Kidney tubule cell (primary cell): Measurements from ENCODE around the gene RBM33.

Experiments
- DNase-seq: peaks from one replicate; pipeline ENCODE4 v3.0.0-alpha.2; 2018; ENCODE audit warnings: low spot score

Gene RBM33

DNA sequence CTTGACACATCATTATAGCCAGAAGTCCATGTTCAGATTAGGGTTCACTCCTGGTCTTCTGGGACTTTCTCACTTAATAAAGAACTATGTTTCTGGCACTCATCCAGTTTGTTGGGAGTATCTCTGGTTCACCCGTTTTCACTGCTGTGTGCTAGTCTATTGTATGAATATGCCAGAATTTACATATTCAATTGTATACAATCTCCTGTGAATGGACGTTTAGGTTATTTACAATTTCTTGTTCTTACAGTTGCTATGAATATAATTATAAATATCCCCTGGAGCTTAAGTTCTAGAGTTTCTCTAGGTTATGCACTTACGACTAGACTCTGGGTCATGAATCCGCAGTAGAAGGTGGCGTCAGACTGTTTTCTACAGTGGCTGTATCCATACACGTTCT lies 20.0 kb upstream of the RBM33 start:
- DNase-seq, result no peak

DNA sequence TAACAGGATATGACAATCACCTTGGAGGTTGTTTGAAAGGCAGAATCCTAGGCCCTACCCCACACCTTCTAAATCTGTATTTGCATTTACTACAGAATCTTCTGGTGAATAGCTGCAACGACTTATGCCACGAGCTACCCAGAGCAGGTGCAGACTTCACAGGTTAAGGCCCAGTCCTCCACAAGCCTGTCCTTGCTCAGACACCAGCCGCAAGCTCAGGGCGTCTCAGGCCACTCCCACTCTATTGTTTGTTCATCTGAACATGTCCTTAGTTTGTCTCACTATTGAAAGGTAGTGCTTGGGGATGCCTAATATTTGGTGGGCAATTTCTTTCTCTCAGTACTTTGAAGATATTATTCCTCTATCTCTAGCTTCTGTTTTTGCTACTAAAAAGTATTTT lies 18.9 kb upstream of the RBM33 start:
- no peak for DNase-seq

DNA sequence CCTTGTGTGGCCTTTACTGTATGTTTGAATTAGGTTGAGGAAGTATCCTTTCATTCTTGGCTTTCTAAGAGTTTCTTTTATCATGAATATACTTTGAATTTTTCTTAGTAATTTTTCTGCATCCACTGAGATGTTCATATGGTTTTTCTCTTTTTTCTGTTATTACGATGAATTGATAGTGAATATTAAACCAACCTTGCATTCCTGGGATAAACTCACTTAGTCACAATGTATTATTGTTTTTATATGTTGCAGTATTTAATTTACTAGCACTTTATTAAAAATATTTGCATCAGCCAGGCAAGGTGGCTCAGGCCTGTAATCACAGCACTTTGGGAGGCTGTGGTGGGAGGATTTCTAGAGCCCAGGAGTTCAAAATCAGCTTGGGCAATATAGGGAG lies 15.3 kb upstream of the RBM33 start:
- no peak for DNase-seq

DNA sequence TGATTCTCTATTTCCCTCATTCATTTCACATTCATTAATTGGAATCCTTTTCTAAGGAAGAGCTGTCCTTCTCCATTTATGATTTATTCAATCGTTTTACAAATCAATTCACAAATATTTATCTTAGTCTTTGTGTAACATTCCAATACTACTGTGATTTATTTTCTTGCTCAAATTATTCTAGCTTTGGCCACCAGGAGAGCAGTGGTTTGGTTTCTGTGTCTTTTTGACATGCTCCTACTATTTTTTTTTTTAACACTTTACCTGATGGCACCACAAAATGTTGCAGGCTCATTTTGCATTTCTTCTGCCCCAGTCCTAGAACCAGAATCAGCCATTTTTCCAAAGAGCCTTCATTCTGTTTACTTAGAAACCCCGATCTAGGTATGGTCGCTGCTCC lies 13.3 kb upstream of the RBM33 start:
- DNase-seq, result no peak

DNA sequence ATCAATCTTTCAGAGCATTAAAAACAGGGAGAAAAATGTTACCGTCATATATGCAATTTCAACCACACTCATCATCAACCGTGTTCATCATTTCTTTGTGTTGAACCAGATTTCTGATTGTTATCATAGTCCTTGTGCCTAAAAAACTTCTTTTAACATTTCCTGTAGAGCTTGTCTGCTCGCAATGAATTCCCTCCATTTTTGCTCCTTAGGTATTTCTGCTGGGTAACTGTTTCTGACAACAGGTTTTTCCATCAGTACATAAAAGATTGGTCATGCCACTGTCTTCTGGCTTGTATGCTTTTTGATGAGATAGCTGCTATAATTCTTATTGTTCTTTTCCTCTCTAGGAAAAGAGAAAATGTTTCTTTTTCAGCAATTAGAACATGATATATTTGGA lies 8.6 kb upstream of the RBM33 start:
- no peak for DNase-seq

DNA sequence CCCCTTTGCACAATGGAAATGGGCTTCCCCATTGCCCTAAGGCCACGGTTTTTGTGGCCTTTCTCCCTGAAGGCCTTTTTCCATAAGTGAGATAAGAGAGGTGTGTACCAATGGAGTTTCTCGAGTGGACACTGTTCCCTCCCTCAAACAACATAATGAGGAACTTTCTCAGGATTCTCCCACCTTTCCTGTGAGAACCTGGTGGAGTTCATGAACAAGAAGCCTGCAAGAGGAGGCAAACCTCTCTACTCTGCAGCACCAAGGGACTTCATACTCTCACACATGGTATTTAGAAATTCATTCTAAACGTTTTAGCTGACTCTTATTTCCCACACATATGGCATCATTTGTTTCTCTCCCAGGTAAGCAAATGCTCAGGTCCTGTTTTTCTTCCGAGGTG lies 7.3 kb upstream of the RBM33 start:
- DNase-seq, result no peak

DNA sequence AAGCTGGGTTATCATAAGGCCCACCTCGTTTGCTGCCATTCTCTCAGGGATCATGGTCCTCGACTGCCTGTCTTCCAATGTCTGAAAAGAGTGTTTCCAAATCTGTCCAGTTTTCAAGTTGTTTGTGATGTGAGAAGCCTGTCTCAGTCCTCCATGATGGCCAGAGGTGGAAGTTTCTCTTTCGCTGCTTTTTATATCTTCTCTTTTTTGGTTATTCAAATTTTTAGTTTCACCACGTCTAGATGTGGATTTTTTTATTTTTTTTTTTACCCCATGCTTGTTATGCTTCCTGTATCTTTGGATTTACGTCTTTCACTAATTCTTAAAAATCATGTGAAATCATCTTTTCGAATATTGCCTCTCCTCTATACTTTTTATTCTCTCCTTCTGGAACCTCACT lies 6.1 kb upstream of the RBM33 start:
- DNase-seq, result no peak

DNA sequence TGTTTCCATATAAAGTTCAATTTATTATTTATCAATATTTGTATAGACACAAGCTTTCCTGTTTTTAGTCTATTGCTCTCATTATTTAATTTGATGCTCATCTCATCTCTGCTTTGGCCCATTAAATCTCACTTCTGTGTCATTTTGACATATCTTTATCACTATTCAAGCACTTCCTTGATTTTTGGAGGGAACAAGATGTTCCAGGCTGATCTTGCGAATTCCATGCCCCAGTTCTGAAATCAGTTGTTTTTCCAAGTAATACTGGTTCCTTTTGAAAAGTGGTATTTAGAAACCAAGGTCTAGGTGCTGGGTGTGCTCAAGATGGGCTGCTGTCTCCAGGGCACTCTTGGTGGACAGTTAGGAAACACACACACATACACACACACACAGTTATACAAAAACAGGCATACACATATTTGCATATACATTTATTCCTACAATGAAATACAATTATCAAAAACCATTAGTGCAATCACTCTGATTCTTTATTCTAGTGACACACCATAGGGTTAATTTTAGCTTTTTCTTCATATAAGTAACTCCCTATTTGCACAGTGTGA lies 4.4 kb upstream of the RBM33 start:
- no peak for DNase-seq

DNA sequence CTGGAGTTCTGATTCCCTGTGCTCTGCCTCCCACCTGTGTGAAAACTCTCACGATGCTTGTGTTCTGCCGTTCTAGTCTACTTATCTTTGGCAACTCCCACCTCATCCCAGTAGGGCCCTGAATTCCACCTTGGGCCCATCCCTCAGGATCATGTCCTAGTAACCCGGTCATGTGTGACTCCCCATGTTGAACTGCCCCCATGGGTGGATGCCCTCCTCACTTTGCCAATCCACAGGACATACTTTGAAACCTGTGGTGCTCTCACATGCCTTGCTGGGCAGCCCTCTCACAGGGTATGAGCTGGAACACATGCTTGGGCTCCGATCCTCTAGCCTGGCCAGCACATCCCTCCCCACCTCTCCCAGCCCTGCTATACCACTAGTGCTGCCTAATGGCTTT lies 3.8 kb upstream of the RBM33 start:
- no peak for DNase-seq

DNA sequence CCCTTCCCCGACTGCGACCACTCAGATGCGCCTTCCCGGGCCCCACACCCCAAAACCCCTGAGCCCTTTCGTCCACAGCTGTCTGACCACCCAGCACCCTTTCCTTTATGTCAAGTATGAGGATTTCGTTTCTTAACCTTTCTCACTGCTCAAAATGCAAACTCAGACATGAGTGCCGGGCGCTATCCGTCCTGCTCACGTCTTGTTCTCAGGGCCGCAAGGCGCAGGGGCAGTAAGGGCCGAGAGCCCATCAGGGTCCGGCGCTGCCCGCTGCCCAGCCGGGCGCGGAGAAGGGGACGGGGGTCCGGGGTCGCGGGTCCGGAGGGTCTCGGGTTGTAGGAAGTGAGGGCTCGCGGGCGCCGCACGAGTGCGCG lies 670 bp upstream of the RBM33 start:
- DNase-seq, result no peak

DNA sequence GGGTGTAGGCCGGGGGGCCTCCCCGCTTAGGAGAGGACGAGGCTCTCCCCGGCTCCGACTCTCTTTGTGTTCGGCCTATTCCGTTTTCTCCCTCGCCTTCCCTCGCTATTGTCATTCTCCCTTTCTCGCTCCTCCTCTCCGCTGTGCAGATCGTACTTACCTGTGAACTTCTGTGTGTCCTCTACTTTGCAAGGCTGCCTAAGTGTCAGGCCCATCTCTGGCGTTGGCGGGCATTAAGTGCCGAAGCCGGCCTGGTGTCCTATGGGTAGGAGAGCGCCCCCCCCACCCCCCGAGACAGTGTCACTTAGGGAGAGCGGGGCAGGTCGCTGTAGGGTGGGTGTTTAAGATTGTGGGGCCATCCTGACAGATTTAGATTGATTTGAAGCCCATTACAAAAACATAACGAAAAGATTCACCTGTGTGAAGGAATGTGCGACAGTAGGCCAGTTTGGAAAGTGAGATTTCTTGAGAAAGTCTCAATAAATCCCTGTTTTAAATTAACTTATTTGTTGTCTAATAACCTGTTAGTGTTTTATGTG lies 579 bp downstream of the RBM33 start:
- DNase-seq, result peak; percentile 34

DNA sequence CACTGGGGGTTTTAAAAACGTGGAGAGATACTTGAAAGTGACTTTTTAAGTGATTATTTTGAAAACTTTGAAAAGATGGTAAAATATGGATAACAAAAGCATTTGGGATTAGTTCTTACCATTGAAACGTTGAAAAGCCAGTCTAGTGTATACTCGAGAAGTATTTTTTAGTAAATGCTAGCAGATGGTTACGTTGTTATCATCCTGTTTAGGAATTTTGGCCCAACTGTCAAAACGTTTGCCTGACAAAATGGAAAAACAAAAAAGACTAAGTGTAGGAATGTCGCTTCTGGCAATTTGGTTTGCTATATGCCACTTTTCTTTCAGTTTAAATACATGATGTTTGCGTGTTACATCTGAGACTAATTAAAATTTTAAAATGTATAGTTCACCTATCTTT lies 1.2 kb downstream of the RBM33 start:
- no peak for DNase-seq

DNA sequence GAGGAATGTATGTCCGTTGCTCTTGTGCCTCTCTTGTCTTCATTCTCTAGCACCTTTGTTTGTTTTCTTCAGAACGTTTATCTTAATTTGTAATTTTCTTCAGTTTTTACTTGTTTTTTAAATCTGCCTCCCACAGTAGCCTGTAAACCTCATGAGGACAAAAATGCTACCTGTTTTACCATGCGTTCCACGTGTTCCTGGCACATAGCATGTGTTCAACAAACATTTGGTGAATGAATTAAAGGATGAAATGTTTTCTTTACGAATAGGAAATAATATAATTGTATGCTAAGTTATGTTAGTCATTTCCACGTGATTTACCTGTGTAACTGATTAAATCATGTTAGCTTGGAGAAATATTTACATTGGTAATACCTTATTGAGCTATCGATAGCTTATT lies 2.2 kb downstream of the RBM33 start:
- no peak for DNase-seq

DNA sequence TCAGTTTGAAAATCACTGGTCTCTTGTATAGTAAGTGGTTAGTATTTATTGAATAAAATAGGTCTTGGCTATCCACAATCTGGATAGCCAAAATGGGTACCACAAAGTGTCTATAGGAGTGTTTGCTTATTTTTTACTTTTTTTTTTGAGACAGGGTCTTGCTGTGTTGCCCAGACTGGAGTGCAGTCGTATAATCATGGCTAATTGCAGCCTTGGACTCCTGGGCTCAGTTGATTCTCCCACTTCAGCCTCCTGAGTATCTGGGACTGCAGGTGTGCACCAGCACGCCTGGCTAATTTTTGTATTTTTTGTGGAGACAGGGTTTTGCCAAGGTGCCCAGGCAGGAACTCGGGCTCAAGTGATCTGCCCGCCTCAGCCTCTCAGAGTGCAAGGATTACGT lies 2.8 kb downstream of the RBM33 start:
- DNase-seq, result no peak

DNA sequence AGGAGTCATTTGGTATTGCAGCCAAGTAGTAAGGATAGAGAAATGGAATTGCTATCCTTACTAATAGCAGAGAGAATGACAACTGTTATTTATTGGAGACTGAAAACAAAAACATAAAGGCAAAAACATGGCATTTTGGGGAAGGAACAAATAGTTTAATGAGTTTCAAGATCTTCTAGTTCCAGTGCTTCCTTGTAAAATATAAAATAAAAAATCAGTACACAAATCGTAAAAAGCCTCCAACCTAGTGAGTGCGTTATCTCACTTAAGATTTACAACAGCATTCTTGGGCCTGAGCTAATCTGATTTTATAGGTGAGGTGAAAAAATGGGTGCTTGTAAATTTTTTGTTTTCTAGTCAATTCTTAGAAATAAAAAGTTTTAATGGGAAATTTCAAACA lies 3.3 kb downstream of the RBM33 start:
- no peak for DNase-seq

DNA sequence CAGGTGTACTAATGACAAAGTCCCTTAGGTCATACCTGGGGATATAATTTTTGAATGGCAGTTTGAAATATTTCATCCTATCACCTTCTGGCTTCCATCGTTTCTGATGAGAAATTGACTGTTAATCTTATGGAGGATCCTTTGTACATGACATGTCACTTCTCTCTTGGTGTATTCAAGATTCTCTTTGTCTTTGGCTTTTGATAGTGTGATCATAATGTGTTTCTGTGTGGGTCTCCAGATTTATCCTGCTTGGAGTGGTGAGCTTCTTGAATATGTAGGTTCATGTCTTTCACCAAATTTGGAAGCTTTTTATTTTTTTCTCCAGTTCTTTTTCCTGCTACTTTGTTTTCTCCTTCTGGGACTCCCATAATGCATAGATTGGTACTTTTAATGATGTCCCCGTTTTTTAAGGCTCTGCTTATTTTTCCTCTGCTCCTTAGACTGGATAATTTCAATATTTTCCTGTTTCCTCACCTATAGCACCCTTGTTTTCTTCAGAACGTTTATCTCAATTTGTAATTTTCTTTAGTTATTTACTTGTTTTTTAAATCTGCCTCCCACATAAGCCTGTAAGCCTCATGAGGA lies 4.4 kb downstream of the RBM33 start:
- DNase-seq, result no peak

DNA sequence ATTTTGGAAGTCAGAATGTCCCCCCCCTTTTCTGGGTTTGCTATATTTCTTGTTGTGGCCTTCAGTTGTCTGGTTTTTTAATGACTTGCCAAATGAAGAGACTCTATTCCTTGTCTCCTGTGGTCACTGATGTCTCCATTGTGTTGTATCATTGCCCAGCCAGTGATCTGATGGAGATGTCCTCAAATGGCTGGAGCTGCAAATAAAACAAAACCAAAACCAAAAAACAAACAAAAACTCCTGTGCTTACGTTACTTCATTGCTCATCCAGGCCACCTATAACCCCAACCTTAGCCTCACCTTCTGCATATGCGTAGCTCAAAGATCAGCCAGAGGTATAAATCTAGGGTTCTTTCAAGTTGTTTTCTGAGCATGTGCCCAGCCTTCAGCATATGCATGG lies 5.1 kb downstream of the RBM33 start:
- DNase-seq, result no peak

DNA sequence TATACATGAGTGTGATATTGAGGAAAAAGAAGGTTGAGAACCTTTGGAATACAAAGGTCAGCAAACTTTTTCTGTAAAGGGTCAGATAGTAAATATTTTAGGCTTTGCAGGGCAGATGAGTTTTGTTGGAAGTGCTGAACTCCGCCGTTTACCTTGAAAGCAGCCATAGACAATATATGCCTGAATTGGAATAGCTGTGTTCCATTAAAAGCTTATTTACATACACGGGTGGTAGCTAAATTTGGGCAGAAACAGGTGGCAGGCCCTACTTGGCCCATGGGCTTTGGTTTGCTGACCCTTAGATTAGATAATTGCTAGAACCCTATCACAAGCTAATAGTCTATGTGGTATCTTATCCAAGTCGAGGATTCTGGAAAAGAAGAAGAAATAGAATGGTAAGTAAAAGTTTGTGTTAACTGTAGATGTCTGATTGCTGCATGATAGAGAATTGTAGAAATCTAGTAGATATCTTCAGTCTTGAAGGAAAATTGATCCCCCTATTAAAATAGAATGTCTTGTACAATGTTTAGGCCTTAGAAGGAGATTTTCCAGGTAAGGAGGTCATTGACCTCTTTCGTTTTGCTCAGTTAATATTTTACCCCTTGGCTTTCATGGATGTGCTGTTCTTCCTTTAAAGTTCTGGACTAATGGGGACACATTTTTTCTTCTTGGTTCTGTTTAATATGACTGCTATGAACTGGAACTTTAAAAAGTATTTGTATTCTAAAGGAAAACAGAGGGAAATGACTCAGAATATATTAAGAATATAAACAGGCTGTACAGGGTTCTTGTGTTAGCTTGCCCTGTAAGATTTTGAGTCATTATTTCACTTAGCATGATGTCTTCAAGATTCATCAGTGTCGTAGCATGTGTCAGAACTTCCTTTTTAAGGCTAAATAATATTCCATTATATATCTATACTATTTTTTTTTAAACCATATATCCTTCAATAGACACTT lies 8.0 kb downstream of the RBM33 start:
- peak; percentile 61 for DNase-seq

DNA sequence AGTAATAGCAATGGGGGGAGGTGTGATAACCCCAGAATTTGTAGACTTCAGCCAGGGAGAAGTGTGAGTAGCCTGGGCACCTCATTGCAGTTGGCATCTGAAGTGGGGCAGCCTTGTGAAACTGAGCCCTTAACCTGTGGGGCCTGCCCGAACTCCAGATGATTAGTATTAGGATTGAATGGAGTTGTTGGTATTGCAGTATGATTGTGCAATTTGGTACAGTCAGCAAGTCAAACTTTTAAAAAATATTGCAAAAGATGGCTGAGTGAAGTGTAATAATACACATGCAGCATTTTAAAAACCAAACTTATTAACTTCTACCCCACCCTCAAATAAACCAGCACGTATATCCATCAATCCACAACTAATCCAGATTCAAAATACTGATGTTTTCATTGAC lies 9.3 kb downstream of the RBM33 start:
- no peak for DNase-seq

DNA sequence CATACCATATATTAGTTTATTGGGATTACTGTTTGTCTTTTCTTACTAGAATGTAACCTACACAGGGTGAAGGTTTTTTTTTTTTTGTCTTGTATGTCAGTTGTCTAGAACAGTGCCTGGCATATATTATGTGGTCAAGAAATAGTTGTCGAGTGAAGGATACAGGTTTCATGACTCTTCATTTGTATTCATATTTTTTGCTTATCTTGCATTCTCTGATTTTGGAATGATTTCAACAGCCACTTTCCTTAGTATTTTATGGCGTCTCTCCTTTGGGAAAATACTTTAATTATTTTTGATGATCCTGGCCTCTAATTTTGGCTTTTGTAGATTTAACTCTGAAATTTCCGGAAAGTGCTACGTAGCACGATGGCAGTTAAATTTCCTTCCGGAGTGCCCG lies 12.4 kb downstream of the RBM33 start:
- no peak for DNase-seq

DNA sequence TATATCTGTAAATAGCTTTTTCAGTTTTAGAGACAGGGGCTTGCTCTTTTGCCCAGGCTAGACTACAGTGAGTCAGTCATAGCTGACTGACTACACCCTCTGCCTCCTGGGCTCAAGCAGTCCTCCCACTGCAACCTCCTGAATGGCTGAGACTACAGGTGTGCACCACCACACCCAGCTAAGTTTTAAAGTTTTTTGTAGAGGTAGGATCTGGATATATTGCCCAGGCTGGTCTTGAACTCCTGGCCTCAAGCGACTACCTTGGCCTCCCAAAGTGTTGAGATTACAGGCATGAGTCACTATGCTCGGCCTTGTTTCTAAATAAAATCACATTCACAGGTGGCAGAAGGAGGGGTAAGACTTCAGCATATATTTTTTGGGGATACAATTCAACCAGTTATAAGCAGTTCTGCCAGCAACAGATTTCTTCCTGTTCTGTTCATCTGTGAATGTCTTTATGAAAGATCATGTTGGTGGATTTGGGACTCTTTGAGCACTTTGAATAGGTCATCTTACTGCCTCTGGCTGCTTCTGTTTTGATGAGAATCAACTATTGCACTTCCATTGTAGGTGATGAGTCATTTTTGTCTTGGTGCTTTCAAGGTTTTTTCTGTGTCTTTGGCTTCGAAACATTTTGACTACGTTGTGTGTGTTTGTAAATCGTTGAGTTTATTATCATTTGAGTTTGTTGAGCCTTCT lies 15.7 kb downstream of the RBM33 start:
- DNase-seq, result no peak

DNA sequence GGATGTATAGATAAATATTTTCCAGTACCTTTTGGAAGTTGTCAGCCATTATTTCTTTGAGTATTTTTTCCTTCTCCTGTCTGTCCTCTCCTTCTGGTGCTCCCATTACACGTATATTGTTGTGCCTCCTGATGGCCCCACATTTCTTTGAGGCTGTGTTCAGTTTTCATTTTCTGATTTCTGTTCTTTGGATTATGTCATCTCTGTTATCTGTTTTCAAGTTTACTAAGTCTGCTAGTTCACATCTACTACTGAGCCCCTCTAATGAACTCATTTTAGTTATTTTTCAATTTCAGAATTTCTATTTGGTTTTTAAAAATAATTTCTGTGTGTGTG lies 16.3 kb downstream of the RBM33 start:
- DNase-seq, result no peak
